ENCODE measurements around the gene PLA2G4D. TPM values are rescaled to one million over a fixed set of nuclear protein-coding genes. Genes with fewer than 3 reads are reported as not detected.

The PLA2G4D gene
- polyA plus RNA-seq, 1 experiment: not detected

DNA sequence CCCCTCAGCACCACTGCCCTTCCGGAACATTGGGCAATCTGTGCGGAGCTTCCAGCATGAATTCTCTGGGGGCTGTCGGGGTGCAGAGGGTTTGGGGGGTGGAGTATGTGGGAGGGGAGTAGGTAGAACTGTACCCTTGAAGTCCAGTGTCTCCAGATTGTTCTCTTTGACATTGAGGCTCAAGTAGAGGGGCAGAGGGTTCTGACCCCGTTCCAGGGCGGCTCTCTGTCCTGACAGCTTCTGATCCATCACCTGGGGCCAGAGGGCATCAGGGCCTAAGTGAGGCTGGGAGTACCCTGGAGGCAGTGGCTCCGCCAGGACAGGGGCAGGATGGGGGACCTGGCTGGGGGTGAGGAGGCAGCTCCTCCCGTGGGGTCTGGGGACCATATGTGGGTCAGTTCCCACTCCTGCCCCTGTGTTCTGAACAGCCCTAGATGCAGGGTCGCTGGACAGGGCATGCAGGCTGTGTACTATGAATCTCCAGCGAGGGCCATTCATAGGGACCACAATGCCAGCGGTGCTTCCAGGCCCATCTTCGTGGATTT, 22.1 kb downstream of the PLA2G4D start:
- ChIA-PET POLR2A (no interaction called here), CTCF (interaction anchor here (0.6 to 1.3 kb wide), 3 partner anchors 10 to 325 kb away, joined by 5 to 12 read pairs (median 10); no protein-coding TSS in a partner anchor)
- DNase-seq (ENCODE audit: low read depth, low spot score): no peak
- no peak overlapping the region for H3K27ac ChIP-seq (ENCODE audit: low read depth, low read length)
- TF ChIP-seq, protein P1, sequence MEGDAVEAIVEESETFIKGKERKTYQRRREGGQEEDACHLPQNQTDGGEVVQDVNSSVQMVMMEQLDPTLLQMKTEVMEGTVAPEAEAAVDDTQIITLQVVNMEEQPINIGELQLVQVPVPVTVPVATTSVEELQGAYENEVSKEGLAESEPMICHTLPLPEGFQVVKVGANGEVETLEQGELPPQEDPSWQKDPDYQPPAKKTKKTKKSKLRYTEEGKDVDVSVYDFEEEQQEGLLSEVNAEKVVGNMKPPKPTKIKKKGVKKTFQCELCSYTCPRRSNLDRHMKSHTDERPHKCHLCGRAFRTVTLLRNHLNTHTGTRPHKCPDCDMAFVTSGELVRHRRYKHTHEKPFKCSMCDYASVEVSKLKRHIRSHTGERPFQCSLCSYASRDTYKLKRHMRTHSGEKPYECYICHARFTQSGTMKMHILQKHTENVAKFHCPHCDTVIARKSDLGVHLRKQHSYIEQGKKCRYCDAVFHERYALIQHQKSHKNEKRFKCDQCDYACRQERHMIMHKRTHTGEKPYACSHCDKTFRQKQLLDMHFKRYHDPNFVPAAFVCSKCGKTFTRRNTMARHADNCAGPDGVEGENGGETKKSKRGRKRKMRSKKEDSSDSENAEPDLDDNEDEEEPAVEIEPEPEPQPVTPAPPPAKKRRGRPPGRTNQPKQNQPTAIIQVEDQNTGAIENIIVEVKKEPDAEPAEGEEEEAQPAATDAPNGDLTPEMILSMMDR (IDR thresholded peaks at IDR 0.05; ENCODE audit: low read depth, low read length): no peak
- no peak overlapping the region for H3K4me3 ChIP-seq (ENCODE audit: low read depth, low read length)
- peaks cover 7% of the 10 kb centered on the region for H3K9me3 ChIP-seq (ENCODE audit: control insufficient read depth, insufficient read depth, low read length)
- peaks cover 24% of the 10 kb centered on the region for H3K27me3 ChIP-seq (ENCODE audit: control insufficient read depth, insufficient read depth, low read length)

DNA sequence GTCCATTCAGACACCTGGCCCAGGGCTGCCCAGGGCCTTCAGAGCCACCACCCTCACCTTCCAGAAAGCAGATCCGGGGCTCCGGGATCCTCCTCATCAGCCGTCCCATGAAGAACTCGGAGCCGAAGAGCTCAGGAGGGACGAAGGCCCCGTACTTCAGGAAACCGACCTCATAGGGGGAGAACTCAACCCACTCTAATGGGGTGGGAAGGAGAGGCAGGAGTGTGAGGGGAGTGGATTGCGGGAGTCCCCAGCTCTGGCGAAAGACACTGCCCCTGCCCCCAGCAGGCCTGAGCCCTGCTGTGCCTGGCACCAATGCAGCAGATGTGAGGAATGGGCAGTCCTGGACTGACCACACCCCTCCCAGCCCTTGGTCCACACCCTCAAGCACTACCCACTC, 22.6 kb downstream of the PLA2G4D start:
- TF ChIP-seq, protein P1 (IDR thresholded peaks at IDR 0.05; ENCODE audit: low read depth, low read length): no peak
- H3K27me3 ChIP-seq (ENCODE audit: control insufficient read depth, insufficient read depth, low read length): peaks cover 28% of the 10 kb centered on the region
- H3K9me3 ChIP-seq (ENCODE audit: control insufficient read depth, insufficient read depth, low read length): peaks cover 9% of the 10 kb centered on the region
- H3K27ac ChIP-seq (ENCODE audit: low read depth, low read length): no peak overlapping the region
- no peak overlapping the region for H3K4me3 ChIP-seq (ENCODE audit: low read depth, low read length)
- POLR2A ChIA-PET: no interaction called here
- CTCF ChIA-PET: interaction anchor here (0.6 to 1.1 kb wide), 2 partner anchors 10 to 325 kb away, joined by 5 to 12 read pairs; no protein-coding TSS in a partner anchor
- DNase-seq (ENCODE audit: low read depth, low spot score): no peak

DNA sequence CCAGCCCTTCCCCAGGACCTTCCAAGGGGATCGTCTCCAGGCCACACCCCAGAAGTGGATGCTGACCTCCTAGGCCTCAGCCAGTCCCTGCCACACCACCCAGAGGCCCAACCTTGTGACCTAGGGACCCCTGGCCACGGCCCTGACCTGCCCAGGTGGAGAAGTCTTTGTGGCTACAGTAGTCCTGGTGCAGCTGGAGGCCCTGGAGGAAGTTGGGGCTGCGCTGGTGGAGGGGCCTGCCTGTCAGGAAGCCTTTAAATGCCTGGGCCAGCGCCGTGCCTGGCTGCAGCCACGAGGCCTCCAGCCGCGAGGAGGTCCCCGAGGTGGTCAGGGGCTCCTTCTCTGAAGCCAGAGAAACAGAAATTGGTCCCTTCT, 23.4 kb downstream of the PLA2G4D start:
- no peak overlapping the region for H3K4me3 ChIP-seq (ENCODE audit: low read depth, low read length)
- CTCF ChIA-PET: interaction anchor here (0.5 kb wide), 1 partner anchor 9 kb away, joined by 3 read pairs; no protein-coding TSS in a partner anchor
- POLR2A ChIA-PET: no interaction called here

DNA sequence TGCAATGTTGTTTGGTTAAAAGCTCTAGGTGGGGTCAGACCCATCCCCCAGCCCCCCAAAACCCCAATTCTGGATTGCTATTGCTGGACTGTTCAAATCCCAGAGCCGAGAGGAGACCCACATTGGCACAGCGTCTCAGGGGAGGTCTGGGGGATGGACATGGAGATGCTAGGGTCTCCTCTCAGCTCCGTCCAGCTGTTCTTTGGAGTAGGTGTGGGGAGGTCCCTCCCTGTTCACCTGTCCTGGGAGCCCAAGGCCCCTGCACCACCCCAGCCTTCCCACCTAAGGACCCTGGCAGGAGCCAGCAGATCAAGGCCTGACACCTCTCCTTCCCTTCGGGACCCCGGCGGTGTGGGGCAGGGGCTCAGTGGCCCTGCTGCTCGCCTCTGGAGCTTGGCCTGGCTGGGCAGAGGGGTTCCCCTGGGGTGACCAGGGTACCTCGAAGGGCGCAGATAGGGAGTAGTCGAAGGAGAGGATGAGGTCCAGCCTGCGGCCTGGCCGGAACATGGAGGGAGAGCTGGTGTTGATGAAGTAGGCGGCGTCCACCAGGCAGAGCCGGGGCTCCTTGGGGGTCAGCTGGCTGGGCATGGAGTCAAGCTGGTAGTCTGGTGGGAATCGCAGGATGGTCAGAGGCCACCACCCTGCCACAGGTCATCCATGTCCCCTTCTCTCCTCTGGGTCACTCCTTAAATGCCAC, 23.9 kb downstream of the PLA2G4D start:
- H3K27ac ChIP-seq (ENCODE audit: low read depth, low read length): no peak overlapping the region
- ChIA-PET POLR2A (no interaction called here), CTCF (interaction anchor here (0.5 kb wide), 1 partner anchor 9 kb away, joined by 3 read pairs; no protein-coding TSS in a partner anchor)
- H3K27me3 ChIP-seq (ENCODE audit: control insufficient read depth, insufficient read depth, low read length): peaks cover 29% of the 10 kb centered on the region
- TF ChIP-seq, protein P1 (IDR thresholded peaks at IDR 0.05; ENCODE audit: low read depth, low read length): no peak
- no peak for DNase-seq (ENCODE audit: low read depth, low spot score)
- peaks cover 9% of the 10 kb centered on the region for H3K9me3 ChIP-seq (ENCODE audit: control insufficient read depth, insufficient read depth, low read length)
- H3K4me3 ChIP-seq (ENCODE audit: low read depth, low read length): no peak overlapping the region

More for the DNA sequence above, 23.4 kb downstream of the PLA2G4D start:
- H3K27ac ChIP-seq (ENCODE audit: low read depth, low read length): no peak overlapping the region
- TF ChIP-seq, protein P1 (IDR thresholded peaks at IDR 0.05; ENCODE audit: low read depth, low read length): no peak
- H3K27me3 ChIP-seq (ENCODE audit: control insufficient read depth, insufficient read depth, low read length): peaks cover 25% of the 10 kb centered on the region
- DNase-seq (ENCODE audit: low read depth, low spot score): no peak
- H3K9me3 ChIP-seq (ENCODE audit: control insufficient read depth, insufficient read depth, low read length): peaks cover 9% of the 10 kb centered on the region

Measured in AG04450 (cell line).